ENCODE measurements around the gene RSU1. TPM values are rescaled to one million over a fixed set of nuclear protein-coding genes. Genes with fewer than 3 reads are reported as not detected.

Gene RSU1
- total RNA-seq, 1 donor from 2014 or later: 58.8 TPM

DNA sequence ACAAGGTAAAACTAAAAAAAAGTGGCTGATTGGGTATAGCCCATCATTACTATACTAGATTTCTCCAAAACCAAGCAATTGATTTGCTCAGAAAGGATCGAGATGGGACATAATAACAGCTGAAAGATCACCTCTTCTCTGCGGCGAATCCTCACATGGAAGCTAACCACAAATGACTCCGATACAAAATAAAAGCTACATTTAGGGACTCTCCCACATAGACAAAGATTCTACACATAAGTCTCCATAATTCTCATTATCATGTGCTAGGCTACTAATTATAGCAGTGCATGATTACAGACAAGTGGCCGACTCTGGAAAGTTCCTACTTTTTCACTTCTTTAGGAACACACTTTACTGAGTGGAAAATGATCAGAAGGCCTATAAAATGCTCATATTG is 116.9 kb downstream of the RSU1 start:
- no peak for ATAC-seq
- no peak for DNase-seq
- intact Hi-C loops (cut with micrococcal nuclease): no loop called here

DNA sequence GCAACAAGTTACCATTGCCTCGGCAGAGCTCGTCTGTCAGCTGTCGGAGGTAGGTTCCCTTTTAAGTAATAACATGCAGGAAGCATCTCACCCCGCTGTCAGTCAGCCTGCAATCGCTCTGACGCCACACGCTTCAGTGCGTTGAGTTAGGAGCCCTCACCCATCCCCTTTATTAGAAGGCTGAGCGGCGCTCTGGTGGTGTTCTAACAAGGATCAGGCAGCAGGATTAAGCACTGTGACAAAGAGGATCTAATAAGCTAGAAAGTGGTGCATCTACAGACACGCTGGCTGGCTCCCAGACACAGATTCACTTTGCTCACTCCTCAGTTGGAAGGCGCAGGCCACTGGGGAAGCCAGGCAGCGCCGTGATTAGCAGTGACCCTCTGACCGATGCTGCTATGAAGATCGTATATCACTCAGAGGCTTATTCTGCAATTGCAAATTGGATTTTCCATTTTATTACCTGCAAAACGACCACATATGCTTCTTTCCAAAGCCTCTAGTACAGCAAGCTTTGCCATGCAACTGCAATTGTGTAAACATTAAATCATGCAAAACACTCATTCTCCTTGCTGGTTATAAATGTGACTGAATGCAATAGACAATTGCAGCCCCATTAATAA is 117.7 kb downstream of the RSU1 start:
- ATAC-seq: no peak
- no peak for DNase-seq
- intact Hi-C loops (cut with micrococcal nuclease): no loop called here

- ATAC-seq (no peak), DNase-seq (no peak)
- intact Hi-C loops (cut with micrococcal nuclease): no loop called here
Observed at GRCh38 chr10:16698461-16698860, 118.8 kb downstream of the RSU1 start.

GRCh38 chr10:16690417-16690816 is 126.8 kb downstream of the RSU1 start:
- intact Hi-C loops (cut with micrococcal nuclease): no loop called here
- DNase-seq (no peak), ATAC-seq (no peak)

- no peak for ATAC-seq
- intact Hi-C loops (cut with micrococcal nuclease): no loop called here
- no peak for DNase-seq
Observed at GRCh38 chr10:16689696-16690095, 127.5 kb downstream of the RSU1 start.

- DNase-seq (no peak), ATAC-seq (no peak)
- intact Hi-C loops (cut with micrococcal nuclease): no loop called here
Observed at GRCh38 chr10:16689227-16689626, 128.0 kb downstream of the RSU1 start.

- DNase-seq (no peak), ATAC-seq (no peak)
- intact Hi-C loops (cut with micrococcal nuclease): no loop called here
Observed at GRCh38 chr10:16686054-16686902, 130.9 kb downstream of the RSU1 start.

GRCh38 chr10:16685551-16685950 is 131.7 kb downstream of the RSU1 start:
- ATAC-seq: no peak
- no peak for DNase-seq
- intact Hi-C loops (cut with micrococcal nuclease): no loop called here

DNA sequence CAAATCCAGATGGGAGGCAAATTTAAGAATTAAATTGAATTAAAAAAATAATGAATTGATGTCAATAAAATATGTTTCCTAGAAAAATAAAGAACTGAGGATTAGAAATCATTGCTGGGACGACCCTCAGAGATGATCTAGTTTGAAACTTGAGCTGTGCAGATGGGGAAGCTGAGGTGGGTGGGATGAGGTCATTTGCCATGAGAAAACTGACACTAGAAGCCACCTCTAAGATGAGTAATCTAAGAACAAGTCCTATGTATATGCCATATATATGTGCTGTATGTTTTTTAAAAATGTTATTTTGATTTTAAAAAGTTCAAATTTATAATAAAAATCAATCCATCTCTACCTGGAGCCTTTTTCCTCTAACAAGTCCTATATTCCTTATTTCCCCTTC is 135.7 kb downstream of the RSU1 start:
- ATAC-seq (no peak), DNase-seq (no peak)
- intact Hi-C loops (cut with micrococcal nuclease): no loop called here

DNA sequence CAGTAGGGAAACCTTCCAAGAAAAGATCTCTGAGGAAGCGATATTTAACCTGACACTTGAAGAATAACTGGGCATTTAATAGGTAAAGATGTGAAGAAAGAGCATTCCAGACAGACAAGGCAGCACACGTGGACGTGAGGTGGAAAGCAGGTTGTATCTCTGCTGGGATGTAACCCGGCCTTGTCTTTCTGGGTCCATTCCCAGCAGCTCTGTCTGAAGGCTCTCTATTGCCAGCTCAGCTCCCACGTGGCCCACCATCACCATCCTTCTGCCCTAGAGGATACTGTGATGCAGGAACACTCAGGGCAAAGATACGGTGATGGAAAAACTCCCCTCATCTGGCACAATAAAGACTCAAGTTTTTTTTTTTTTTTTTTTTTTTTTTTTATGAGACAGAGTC is 137.7 kb downstream of the RSU1 start:
- intact Hi-C loops (cut with micrococcal nuclease): loop anchor here (10.0 kb wide), 1 partner anchor 75 kb away; no protein-coding TSS in a partner anchor
- no peak for ATAC-seq
- DNase-seq: no peak

- DNase-seq (no peak), ATAC-seq (no peak)
- intact Hi-C loops (cut with micrococcal nuclease): loop anchor here (10.0 kb wide), 1 partner anchor 79 kb away; no protein-coding TSS in a partner anchor
Observed at GRCh38 chr10:16675334-16675733, 141.9 kb downstream of the RSU1 start.

DNA sequence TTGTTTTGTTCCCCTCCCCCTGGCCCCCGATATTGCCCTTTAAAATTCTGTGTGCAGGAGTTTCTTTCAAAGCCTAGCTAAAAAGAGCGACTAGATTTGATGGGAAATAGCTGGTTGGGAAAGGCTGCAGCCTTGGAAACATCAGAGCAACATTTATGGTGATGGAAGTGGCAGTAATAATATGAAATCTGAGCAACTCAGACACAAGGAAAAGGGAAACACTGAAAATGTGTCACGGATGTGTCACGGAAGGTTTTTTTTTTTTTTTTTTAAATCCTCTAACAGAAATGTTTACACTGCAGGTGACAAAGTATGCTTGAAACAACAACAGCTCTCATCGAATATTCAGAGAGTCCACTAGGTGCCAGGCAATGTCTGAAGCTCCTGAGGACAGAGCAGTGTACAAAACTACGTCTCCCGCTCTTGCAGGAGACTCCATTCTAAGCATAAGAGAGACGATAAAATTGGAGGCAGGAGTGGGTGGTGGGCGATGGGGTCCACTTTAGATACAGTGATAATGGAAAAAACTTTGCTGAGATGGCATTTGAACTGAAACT is 143.0 kb downstream of the RSU1 start:
- DNase-seq (no peak), ATAC-seq (no peak)
- intact Hi-C loops (cut with micrococcal nuclease): loop anchor here (10.0 kb wide), 1 partner anchor 81 kb away; no protein-coding TSS in a partner anchor

- no peak for ATAC-seq
- intact Hi-C loops (cut with micrococcal nuclease): loop anchor here (10.0 kb wide), 1 partner anchor 81 kb away; no protein-coding TSS in a partner anchor
- DNase-seq: no peak
Observed at GRCh38 chr10:16673443-16673842, 143.8 kb downstream of the RSU1 start.

GRCh38 chr10:16663444-16663843 is 153.8 kb downstream of the RSU1 start:
- intact Hi-C loops (cut with micrococcal nuclease): no loop called here
- peak; percentile 51 for DNase-seq
- peak; percentile 99 for ATAC-seq

GRCh38 chr10:16662923-16663322 is 154.3 kb downstream of the RSU1 start:
- DNase-seq (no peak), ATAC-seq (no peak)
- intact Hi-C loops (cut with micrococcal nuclease): no loop called here

DNA sequence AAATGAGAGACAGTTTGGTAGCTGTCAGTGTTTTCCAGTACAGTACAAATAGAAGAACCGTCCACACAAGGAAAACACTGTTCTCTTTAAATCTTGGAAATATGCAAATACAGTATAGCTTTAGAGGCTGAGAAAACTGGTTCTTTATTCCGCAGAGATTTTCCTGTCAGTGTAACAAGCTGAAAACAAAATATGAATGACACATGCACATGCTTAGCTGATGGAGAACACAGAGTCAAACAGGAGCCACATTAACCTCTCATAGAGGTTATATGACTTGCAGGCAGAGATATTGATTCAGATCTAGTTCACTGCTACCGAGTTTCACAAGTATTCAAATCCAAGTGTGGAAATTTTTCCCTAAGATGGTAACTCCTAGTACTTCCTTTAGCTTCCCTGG is 160.3 kb downstream of the RSU1 start:
- ATAC-seq (no peak), DNase-seq (no peak)
- intact Hi-C loops (cut with micrococcal nuclease): no loop called here

GRCh38 chr10:16653224-16653623 is 164.0 kb downstream of the RSU1 start:
- DNase-seq (no peak), ATAC-seq (no peak)
- intact Hi-C loops (cut with micrococcal nuclease): no loop called here

DNA sequence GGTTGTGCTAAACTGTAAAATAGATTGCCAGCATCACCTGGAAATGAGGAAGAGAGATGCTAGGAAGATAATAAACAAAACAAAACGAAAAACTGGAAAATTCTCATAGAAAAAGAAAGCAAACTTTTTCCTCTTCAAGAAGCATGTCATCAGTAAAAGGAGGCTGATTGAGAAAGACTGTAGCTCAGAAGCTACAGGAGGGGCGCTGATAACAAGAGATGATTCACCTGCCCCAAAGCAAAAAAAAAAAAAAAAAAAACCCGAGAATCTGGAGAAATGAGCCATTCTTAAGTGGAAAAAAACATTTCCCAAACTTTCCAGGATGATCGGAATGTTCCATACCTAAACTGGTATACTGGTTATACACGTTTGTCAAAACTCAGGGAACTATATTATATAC is 165.1 kb downstream of the RSU1 start:
- intact Hi-C loops (cut with micrococcal nuclease): no loop called here
- DNase-seq: no peak
- no peak for ATAC-seq

DNA sequence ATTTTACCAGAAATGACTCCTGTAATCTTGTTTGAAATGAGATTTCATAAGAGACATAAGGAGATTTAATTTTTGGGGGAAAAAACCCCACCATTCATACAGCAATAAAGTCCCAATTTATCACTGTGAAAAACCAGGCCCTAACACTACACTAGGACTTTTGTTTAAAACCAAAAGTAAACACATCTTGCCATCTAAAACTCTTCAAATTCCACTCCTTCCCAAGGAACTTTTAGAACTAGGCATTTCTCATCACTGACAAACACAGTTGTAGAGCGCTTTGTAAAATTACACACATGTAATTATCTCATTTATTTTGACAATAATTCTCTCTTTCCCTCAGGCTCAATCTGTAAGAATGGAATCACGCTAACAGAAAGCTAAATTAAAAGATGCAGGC is 167.5 kb downstream of the RSU1 start:
- intact Hi-C loops (cut with micrococcal nuclease): no loop called here
- no peak for ATAC-seq

GRCh38 chr10:16648366-16648765 is 168.9 kb downstream of the RSU1 start:
- intact Hi-C loops (cut with micrococcal nuclease): no loop called here
- DNase-seq (no peak), ATAC-seq (no peak)

More for the DNA sequence above, 167.5 kb downstream of the RSU1 start:
- DNase-seq: no peak
